AG04450 (cell line): ENCODE results near the gene DNPH1. TPM values are rescaled to one million over a fixed set of nuclear protein-coding genes. Genes with fewer than 3 reads are reported as not detected.

Experiments used
- CTCF ChIA-PET: fragments of 300-600, 350-600 bp; formaldehyde crosslinking; extraction: SDS; loops from one replicate; lab custom pipeline; 2022; ENCODE audit warnings: antibody characterized with exemption, inconsistent platforms; lab: Charles Lee
- POLR2A ChIA-PET: fragments of 350-600 bp; formaldehyde crosslinking; extraction: SDS; loops from one replicate; lab custom pipeline; 2021; ENCODE audit warnings: antibody characterized with exemption, inconsistent platforms; lab: Yijun Ruan, JAX
- DNase-seq: peaks from one replicate; pipeline ENCODE4 v3.0.0-alpha.2; 2011; ENCODE audit warnings: low read depth, low spot score
- H3K27ac ChIP-seq: one replicate; pipeline ENCODE4 v1.5.1; 2012; ENCODE audit warnings: low read depth, low read length, control low read depth
- H3K27me3 ChIP-seq: one replicate; pipeline ENCODE4 v1.6.0; 2012; ENCODE audit warnings: low read length; ENCODE audit not compliant: control insufficient read depth, insufficient read depth
- H3K4me3 ChIP-seq: 2 replicates; pipeline ENCODE4 v1.5.1; 2011; ENCODE audit warnings: mild to moderate bottlenecking, low read depth, low read length, control low read depth
- H3K9me3 ChIP-seq: 2 replicates; pipeline ENCODE4 v1.5.1; 2012; ENCODE audit warnings: low read length; ENCODE audit not compliant: control insufficient read depth, insufficient read depth
- polyA minus RNA-seq: library from RNA; depleted of rRNA, polyadenylated mRNA; stranded (reverse); fragments of >200 nt; gene quantifications from 2 replicates; pipeline ENCODE4 v1.2.3, GENCODE V29; 2011; rRNA and poly(A)+ RNA removed
- polyA plus RNA-seq: library from polyadenylated mRNA; depleted of rRNA; stranded (reverse); fragments of >200 nt; gene quantifications from 2 replicates; pipeline ENCODE4 v1.2.3, GENCODE V29; 2011; rRNA removed
- TF ChIP-seq, protein P1 (sequence below): IDR thresholded peaks from 2 replicates; pipeline ENCODE4 v1.5.1; 2011; ENCODE audit warnings: low read depth, low read length, control low read depth, inconsistent platforms

Gene DNPH1, protein sequence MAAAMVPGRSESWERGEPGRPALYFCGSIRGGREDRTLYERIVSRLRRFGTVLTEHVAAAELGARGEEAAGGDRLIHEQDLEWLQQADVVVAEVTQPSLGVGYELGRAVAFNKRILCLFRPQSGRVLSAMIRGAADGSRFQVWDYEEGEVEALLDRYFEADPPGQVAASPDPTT
- 36.9 and 42.4 TPM in 2 replicates for polyA plus RNA-seq
- 8.8 and 8.9 TPM in 2 replicates for polyA minus RNA-seq

DNA sequence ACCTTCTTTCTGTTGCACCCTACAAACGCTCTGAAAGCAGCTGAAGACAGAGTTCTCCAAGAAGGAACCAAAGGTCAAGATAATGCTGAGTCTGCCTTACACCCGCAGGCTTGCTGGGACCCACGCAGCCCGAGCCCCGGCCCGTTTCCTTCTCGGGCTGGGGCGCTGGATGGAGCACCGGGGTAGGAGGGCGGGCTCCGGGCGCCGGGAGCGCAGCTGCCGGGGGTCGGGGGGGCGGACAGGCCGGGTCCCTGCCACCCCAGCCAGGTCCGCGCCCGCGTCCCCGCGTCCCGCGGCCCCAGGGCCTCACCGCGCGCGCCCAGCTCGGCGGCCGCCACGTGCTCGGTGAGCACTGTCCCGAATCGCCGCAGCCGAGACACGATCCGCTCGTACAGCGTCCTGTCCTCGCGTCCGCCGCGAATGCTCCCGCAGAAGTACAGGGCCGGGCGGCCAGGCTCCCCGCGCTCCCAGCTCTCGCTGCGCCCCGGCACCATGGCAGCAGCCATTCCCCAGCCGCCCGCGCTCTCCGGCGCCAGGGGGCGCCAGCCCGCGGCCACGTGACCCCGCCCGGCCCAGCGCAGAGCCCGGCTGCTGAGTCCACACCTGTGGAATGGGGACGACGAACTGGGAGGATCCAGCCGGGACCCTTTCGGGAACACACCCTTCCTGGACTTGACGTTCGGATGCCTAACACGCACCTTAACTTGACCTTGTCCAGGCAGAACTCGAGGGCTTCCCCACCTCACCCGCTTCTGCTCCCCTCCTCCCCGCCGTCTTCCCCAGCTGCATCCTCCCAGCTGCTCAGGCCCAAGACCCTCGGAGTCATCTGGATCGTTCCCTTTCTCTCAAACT, at the start of gene DNPH1:
Gene DNPH1, minus strand, starts transcription at position 531 of the 852 bp plus-strand sequence. Its CDS starts 25 bp downstream, at position 506.
- Histone ChIP-seq H3K9me3 (no peaks in the 10 kb centered on the region), H3K27me3 (peaks cover 9% of the 10 kb centered on the region), H3K4me3 (peak within 1 kb of the TSS; percentile 66), H3K27ac (no peak within 1 kb of the TSS)
- CTCF ChIA-PET: interaction anchor here (0.6 to 2.1 kb wide), 36 partner anchors 9 to 325 kb away, joined by 3 to 29 read pairs (median 4); partner anchors contain the start of genes ABCC10, RRP36 and TJAP1
- TF ChIP-seq, protein P1, sequence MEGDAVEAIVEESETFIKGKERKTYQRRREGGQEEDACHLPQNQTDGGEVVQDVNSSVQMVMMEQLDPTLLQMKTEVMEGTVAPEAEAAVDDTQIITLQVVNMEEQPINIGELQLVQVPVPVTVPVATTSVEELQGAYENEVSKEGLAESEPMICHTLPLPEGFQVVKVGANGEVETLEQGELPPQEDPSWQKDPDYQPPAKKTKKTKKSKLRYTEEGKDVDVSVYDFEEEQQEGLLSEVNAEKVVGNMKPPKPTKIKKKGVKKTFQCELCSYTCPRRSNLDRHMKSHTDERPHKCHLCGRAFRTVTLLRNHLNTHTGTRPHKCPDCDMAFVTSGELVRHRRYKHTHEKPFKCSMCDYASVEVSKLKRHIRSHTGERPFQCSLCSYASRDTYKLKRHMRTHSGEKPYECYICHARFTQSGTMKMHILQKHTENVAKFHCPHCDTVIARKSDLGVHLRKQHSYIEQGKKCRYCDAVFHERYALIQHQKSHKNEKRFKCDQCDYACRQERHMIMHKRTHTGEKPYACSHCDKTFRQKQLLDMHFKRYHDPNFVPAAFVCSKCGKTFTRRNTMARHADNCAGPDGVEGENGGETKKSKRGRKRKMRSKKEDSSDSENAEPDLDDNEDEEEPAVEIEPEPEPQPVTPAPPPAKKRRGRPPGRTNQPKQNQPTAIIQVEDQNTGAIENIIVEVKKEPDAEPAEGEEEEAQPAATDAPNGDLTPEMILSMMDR: peak; percentile 64
- POLR2A ChIA-PET: interaction anchor here (0.6 to 1.7 kb wide), 5 partner anchors 9 to 409 kb away, joined by 3 to 6 read pairs (median 6); partner anchors contain the start of gene ZNF318
- no peak for DNase-seq

DNA sequence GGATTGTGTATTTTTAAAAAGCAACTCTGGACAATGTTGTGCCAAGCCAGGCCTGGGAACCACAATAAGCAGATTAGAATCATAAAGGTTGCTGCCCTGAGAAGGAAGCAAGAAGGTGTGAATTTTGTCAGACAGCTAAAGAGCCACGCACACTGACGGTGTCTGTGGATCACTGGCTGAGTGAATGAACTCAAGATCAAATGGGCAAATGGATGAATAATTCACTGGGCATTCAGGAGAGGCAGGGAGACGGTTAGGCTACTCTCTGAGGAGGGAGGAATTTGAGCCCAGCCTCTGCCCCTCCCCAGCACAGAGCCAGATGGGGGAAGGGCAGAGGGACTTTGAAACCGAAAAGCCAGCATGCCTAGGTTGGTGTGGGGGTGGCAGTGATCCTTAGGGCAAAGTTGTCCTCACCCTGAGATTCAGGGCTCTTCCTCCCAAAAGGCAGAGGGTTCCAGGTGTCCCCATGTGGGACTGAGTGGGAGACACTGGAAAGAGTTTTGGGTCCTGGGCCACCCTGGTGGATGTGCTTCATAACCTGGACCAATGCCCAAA, 49.3 kb upstream of the DNPH1 start:
- Histone ChIP-seq H3K27ac (no peak overlapping the region), H3K27me3 (peaks cover 38% of the 10 kb centered on the region), H3K4me3 (no peak overlapping the region), H3K9me3 (no peaks in the 10 kb centered on the region)
- CTCF ChIA-PET: interaction anchor here (1.9 kb wide), 1 partner anchor 56 kb away, joined by 4 read pairs; no protein-coding TSS in a partner anchor
- POLR2A ChIA-PET: no interaction called here
- TF ChIP-seq, protein P1: no peak
- no peak for DNase-seq

DNA sequence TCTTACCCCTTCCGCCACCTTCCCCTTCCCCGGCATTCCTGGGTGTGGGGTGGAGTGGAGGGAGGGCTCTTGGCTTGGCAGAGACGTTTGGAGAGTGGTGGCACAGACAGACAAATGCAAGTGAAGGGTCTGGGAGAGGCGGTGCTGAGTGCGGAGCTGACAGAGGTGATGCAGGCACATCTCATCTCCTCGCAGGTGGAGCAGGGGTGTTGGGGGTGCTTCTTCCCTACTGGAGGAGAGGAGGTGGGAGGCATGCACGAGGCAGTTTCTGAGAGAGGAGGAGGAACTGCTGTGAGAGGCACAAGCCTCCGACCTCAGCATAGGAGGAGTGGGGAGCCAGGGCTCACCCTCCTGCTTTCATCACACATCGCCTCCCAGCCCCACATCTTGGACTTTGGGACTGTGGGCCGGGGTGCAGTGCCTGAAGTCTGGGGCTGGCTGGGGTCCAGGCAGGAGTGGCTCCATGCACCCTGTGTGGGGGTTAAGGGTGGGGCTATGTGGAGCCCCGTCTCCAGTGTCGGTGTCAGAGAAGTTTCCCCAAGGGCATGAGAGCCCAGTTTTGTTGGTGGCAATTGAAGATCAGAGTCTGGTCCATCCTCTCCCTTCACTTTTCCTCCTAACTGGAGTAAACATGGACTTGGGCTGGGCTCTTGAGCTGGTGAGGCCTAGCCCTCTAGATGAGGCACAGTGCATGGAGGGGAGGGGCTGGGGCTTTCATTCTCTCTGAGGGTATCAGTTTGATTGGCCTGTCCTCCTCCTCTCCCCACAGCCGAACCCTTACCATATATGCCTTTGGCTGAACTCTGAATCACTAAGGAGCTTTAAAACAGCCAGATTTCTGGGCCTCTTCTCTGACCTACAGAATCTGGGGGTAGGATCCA, 48.6 kb upstream of the DNPH1 start:
- Histone ChIP-seq H3K27ac (no peak overlapping the region), H3K27me3 (peaks cover 43% of the 10 kb centered on the region), H3K4me3 (no peak overlapping the region), H3K9me3 (no peaks in the 10 kb centered on the region)
- ChIA-PET POLR2A (no interaction called here), CTCF (interaction anchor here (1.9 kb wide), 1 partner anchor 57 kb away, joined by 4 read pairs; no protein-coding TSS in a partner anchor)
- TF ChIP-seq, protein P1: no peak
- DNase-seq: no peak

DNA sequence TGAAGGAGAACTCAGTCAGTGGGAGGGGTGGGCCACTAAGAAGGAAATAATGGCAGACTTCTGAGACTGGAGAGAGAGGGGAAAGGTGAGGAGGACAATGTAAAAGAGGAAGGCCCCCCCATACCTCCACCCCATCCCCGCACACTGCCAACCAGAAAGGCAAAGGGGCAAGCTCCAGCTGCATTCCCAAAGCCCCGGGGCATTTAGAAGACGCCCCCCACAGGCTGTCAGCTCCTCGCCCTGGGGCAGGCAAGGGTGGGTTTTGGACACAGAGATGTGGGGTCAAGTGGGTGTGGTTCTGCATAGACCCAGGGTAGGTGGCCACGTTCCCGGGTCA, 48.0 kb upstream of the DNPH1 start:
- no peak overlapping the region for H3K4me3 ChIP-seq
- H3K27ac ChIP-seq: no peak overlapping the region
- no peak for DNase-seq
- TF ChIP-seq, protein P1: no peak
- no peaks in the 10 kb centered on the region for H3K9me3 ChIP-seq
- CTCF ChIA-PET: interaction anchor here (1.9 kb wide), 1 partner anchor 57 kb away, joined by 4 read pairs; no protein-coding TSS in a partner anchor
- POLR2A ChIA-PET: no interaction called here
- H3K27me3 ChIP-seq: peaks cover 44% of the 10 kb centered on the region
